ENCODE measurements around the gene SIPA1L3.

Gene SIPA1L3

DNA sequence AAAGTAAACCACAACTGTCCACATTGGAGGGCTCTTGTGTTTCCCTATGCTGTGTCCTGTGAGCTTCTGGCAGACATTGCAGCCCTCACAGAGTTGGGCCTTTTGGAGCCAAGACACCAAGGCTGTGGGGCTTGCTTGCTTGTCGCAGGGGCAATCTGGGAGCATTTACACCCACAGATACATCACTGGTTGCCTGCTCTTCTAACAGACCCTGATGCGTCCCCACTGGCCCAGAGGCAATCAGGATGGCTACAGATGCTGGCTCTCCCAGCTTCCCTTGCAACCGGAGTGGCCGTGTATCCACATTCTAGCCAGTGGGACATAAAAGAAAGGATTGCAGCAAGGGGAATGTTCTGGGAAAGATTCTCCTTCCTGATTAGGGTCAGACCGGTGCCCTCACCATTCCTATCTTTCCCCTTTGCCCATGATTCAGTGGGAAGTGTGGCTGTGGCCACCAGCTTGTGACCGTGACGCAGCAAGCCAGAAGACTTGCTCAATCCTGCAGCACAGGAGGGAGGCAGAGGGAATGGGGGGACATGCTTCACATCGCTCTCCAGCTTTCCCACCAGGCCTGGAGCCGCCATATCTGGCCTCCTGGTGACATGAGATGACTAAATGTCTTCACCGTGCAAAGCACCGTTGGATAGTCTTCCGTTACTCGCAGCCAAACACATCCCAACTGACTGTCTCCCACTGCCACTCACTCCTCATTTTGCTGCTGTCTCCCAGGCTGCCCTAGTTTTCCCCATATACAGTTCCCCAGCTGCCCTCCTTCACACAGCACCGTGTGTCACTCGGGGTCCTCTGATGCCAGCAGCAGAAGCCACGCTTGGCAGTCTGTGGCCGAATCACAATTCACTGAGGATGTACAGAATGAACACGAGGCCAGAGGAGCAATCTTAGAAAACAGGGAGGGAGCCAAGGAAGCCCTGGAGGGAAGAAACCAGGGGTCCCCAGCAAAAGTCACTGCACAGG is 166.1 kb downstream of the SIPA1L3 start:
- TF ChIP-seq ZFP3 (CRISPR knock-in tag; IDR thresholded peaks at IDR 0.05) (no peak), ZC3H10 (CRISPR knock-in tag; IDR thresholded peaks at IDR 0.05) (no peak), CSDC2 (CRISPR knock-in tag; IDR thresholded peaks at IDR 0.05) (no peak), PPARA (CRISPR knock-in tag; IDR thresholded peaks at IDR 0.05; ENCODE audit: borderline replicate concordance) (no peak), ISL1 (CRISPR knock-in tag; IDR thresholded peaks at IDR 0.05) (no peak), ZFP30 (CRISPR knock-in tag; IDR thresholded peaks at IDR 0.05) (no peak), OSR1 (CRISPR knock-in tag; IDR thresholded peaks at IDR 0.05) (no peak), TCF4 (CRISPR knock-in tag; IDR thresholded peaks at IDR 0.05; ENCODE audit: borderline replicate concordance) (no peak), SNAI2 (CRISPR knock-in tag; IDR thresholded peaks at IDR 0.05) (no peak), ESRRG (CRISPR knock-in tag; IDR thresholded peaks at IDR 0.05) (no peak), ZNF565 (CRISPR knock-in tag; conservative IDR thresholded peaks at IDR 0.05; ENCODE audit: low read depth) (no peak), ARNTL (CRISPR knock-in tag; IDR thresholded peaks at IDR 0.05; ENCODE audit: borderline replicate concordance, low read depth) (no peak), GLIS3 (CRISPR knock-in tag; IDR thresholded peaks at IDR 0.05) (no peak), RARB (CRISPR knock-in tag; IDR thresholded peaks at IDR 0.05) (no peak), TSHZ2 (CRISPR knock-in tag; IDR thresholded peaks at IDR 0.05) (no peak), BACH2 (CRISPR knock-in tag; IDR thresholded peaks at IDR 0.05; ENCODE audit: borderline replicate concordance) (no peak), TOX (CRISPR knock-in tag; IDR thresholded peaks at IDR 0.05; ENCODE audit: borderline replicate concordance) (no peak), POU6F1 (CRISPR knock-in tag; IDR thresholded peaks at IDR 0.05; ENCODE audit: borderline replicate concordance, low read depth) (no peak), ZNF70 (CRISPR knock-in tag; IDR thresholded peaks at IDR 0.05) (no peak)
- TF ChIP-seq, protein P1, sequence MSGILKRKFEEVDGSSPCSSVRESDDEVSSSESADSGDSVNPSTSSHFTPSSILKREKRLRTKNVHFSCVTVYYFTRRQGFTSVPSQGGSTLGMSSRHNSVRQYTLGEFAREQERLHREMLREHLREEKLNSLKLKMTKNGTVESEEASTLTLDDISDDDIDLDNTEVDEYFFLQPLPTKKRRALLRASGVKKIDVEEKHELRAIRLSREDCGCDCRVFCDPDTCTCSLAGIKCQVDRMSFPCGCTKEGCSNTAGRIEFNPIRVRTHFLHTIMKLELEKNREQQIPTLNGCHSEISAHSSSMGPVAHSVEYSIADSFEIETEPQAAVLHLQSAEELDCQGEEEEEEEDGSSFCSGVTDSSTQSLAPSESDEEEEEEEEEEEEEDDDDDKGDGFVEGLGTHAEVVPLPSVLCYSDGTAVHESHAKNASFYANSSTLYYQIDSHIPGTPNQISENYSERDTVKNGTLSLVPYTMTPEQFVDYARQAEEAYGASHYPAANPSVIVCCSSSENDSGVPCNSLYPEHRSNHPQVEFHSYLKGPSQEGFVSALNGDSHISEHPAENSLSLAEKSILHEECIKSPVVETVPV (CRISPR knock-in tag; IDR thresholded peaks at IDR 0.05), result no peak
- no peak for ATAC-seq

DNA sequence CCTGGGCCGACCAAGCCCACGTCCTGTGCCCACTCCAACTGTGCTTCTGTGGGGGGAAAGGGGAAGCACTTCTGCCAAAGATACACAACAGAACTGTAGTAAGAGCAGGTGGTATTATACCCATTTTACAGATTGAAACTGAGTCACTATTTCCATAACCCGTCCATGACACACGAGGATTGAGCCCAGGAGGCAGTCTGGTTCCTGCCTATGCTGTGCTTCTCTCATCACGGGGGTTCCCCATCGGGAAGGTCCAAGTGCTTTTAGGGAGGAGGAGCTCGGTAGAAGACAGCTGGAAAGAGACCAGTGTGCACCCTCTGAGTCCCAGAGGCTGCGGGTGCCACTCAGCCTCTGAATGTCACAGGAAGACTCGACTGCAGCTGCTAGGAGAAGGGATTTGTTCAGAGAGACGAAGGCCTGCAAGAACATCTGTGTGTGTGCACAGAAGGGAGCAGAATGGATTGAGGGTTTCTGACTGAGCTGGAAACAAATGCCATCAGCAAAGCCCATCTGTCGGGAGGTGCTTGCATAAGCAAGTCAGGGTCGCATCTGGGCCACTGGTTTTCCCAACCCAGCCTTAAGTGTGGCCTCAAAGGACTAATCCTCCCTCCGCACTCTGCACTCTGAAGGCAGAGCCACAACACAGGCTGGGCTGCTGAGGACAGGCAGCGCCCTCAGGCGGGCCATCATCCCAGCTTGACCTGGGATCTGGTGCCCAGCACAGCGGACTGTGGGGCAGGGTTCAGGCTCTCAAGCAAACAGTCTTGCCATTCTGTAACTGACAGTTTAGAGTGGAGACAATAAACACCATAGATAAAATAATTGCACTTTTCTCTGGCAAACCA is 167.1 kb downstream of the SIPA1L3 start:
- ATAC-seq, result no peak
- TF ChIP-seq TSHZ2 (CRISPR knock-in tag; IDR thresholded peaks at IDR 0.05) (no peak), ZNF565 (CRISPR knock-in tag; conservative IDR thresholded peaks at IDR 0.05; ENCODE audit: low read depth) (no peak), ESRRG (CRISPR knock-in tag; IDR thresholded peaks at IDR 0.05) (no peak), CREB5 (CRISPR knock-in tag; IDR thresholded peaks at IDR 0.05; ENCODE audit: low read depth) (no peak), ARNTL (CRISPR knock-in tag; IDR thresholded peaks at IDR 0.05; ENCODE audit: borderline replicate concordance, low read depth) (no peak), GLIS3 (CRISPR knock-in tag; IDR thresholded peaks at IDR 0.05) (no peak), PATZ1 (CRISPR knock-in tag; IDR thresholded peaks at IDR 0.05; ENCODE audit: borderline replicate concordance) (no peak), SNAI2 (CRISPR knock-in tag; IDR thresholded peaks at IDR 0.05) (no peak), TCF4 (CRISPR knock-in tag; IDR thresholded peaks at IDR 0.05; ENCODE audit: borderline replicate concordance) (no peak), BACH2 (CRISPR knock-in tag; IDR thresholded peaks at IDR 0.05; ENCODE audit: borderline replicate concordance) (no peak), CSDC2 (CRISPR knock-in tag; IDR thresholded peaks at IDR 0.05) (no peak), ZFP3 (CRISPR knock-in tag; IDR thresholded peaks at IDR 0.05) (no peak), ZFP30 (CRISPR knock-in tag; IDR thresholded peaks at IDR 0.05) (no peak), POU6F1 (CRISPR knock-in tag; IDR thresholded peaks at IDR 0.05; ENCODE audit: borderline replicate concordance, low read depth) (no peak), RARB (CRISPR knock-in tag; IDR thresholded peaks at IDR 0.05) (no peak)
